Stimulated activated CD4-positive, alpha-beta T cell treated with anti-CD3 and anti-CD28 coated beads, Interleukin-1b, Interleukin-23, amount 100 ng/mL, for 24 hours (primary cell): ENCODE data around the gene PCDHGA4.
"Not testable (repeated sequence)": the region's sequence is repeated elsewhere in the genome, so short reads cannot be mapped to it uniquely, and the experiment has no call there.

Experiments
- DNase-seq, 4 experiments: peaks; one replicate each; pipeline ENCODE4 v3.0.0-alpha.2; 2020; ENCODE audit warnings: low read depth in 4 of 4, low spot score in 1 of 4

PCDHGA4 gene

DNA sequence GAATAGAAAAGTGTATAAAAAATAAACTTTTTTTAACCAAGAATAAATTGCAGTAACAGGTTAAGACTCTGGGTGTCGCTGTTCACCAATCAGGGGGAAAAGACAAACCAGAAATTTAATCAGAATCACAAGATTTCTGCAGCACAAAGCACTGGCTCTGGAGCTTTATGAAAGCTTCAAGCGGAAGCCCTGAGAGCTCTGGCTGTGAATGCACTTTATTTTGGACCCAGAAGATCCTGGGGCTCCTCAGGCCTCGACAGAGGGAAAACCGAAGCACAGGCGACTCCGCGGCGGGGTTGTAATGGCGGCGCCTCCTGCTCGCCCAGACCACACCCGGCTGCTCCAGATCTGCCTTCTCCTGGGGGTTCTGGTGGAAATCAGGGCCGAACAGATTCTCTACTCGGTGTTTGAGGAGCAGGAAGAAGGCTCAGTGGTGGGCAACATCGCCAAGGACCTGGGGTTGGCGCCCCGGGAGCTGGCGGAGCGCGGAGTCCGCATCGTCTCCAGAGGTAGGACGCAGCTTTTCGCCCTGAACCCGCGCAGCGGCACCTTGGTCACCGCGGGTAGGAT, at the start of gene PCDHGA4:
TSS of gene PCDHGA4 (plus strand) at position 122 of the 570 bp plus-strand sequence. CDS start at position 209, 87 bp downstream.
- DNase-seq: no peak

DNA sequence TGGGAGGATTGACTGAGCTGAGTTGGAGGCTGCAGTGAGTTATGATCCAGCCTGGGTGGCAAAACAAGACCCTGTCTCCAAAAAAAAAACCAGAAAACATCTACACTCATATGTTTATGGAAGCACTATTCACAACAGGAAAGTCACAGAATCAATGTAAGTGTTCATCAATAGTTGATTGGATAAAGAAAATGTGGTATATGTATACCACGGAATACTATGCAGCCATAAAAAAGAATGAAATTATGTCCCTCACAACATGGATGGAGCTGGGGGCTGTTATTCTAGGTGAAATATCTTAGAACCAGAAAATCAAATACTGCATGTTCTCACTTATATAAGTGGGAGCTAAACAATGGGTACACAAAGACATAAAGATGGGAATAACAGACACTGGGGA, 48.2 kb upstream of the PCDHGA4 start:
- DNase-seq: no peak

DNA sequence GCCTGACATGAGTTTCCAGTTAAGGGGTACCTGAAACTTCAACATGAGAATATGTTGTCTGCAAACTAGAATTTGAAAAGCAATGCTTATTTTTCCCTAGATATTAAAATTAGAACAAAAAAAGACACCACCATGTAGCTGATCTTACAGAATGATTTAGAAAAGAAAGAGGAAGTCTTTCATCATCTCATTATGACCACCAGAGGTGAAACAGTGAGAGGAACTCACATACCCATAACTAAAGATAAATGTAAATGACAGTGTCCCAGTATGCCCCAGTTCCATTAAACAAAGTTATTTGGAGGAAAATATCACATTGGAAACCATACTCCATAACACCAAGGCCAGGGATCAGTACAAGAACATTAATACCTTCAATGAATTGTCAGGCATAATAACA, 41.1 kb upstream of the PCDHGA4 start:
- no peak for DNase-seq

DNA sequence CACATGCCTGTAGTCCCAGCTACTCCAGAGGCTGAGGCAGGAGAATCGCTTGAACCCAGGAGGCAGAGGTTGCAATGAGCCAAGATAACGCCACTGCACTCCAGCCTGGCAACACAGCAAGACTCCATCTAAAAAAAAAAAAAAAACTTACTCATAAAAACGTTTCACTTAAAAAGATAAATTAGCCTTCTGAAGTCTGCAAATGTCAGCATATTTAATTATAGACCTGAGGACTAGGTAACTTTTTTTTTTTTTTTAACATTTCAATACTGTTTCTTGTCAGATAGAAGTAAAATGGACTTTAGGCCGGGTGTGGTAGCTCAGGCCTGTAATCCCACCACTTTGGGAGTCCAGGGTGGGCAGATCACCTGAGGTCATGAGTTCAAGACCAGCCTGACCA, 37.9 kb upstream of the PCDHGA4 start:
- not testable (repeated sequence) for DNase-seq

DNA sequence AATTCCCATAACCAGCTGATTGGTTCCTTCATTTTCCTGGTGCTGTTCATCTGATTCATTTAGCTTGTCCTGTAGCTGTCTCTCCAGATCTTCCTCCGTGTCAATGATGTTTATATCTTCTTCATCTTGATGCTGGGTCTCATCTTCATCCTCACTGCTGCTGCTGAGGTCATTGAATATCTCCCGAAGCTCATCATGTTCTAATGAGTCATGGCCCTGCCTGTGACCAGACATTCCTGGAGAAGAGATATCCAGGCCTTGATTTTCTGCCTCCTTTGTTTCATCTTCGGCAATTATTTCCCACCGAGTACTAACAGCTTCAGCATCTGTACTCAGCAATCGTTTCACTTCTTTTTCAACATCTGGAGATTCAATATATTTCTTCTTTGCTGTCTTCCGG, 35.6 kb upstream of the PCDHGA4 start:
- DNase-seq: no peak

DNA sequence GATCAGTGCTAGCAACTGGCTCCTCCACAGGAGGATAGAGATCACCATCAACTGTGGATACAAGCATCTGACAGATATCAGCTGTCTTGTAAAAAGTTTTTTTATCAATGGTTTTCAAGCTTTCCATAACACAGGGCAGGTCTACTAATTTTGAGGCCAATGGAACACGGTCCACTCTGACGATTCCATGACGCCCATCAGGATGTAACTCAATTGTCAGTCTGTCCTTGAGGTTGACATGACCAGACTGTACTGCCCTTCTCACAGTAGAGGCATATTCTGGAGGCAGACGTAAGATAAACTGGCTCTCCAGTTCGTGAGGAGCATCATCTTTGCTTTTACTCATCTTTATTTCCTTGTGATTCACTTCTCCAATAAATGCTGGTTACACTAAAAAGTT, 35.1 kb upstream of the PCDHGA4 start:
- no peak for DNase-seq

DNA sequence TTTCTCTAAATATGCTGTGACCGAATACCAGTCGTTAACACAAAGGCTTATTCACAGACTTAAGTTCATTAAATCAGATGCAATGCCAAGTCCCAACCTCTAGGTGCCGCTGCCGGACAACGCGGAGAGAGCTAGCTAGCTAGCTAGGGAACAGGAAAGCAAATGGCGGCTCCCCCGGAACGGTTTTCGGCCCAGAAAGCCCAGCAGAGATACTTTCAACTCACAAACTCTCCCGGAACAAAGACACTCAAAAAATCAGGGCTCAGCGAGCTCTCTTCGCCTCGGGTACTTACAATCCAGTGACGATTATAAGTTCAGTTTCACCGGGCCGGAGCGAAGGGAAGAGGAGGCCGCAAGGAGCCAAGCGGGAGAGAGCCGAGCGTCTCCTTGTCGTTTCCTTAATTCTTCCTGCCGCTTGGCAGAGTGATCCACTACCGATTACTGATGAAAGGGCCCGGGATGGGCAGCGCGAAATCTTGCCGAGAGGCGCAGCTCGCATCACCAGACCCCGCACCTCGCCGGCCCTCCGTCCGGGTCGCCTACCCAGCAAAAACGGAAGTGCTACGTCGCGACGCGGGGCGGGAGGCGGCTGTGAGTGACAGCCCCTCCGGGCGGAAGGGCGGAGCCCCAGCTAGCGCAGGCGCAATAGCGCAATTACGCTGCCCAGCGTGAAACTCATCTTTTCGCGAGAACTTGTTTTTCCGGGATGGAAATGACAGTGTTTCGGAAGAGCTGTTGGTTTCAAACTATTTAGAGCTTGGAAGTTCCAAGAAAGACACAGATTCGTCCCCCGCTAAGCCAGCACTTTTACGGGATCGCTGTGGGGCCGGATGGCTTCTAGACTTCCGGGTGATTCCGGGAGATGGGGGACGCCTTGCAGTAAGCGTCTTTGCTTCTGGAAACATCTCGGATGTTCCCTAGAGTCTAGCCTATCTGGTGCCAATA, 34.3 kb upstream of the PCDHGA4 start, which contains the start of gene TAF7:
TSS of gene TAF7 (minus strand) at position 560 of the 945 bp plus-strand sequence. CDS start 740 bp downstream, outside the sequence.
- DNase-seq: peak; percentile 79 to 90 (median 84)

DNA sequence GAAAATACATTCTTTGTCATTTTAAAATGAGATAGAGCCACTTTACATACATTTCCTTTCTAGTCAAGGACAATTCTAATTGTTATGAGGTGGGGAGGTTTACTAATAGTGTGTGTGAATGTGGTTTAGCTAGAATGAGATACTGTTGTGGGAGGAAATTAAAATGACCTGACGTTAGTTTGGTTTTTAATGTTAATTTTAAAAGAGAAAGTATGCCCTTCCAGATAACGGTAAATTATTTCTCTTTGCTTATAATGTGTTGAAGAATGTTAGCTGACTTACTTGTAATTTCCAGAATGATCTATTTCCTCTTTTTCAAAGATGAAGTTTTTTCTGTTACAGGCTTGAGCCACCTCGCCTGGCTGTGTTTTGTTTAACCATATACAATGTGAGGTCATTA, 32.6 kb upstream of the PCDHGA4 start:
- no peak for DNase-seq

DNA sequence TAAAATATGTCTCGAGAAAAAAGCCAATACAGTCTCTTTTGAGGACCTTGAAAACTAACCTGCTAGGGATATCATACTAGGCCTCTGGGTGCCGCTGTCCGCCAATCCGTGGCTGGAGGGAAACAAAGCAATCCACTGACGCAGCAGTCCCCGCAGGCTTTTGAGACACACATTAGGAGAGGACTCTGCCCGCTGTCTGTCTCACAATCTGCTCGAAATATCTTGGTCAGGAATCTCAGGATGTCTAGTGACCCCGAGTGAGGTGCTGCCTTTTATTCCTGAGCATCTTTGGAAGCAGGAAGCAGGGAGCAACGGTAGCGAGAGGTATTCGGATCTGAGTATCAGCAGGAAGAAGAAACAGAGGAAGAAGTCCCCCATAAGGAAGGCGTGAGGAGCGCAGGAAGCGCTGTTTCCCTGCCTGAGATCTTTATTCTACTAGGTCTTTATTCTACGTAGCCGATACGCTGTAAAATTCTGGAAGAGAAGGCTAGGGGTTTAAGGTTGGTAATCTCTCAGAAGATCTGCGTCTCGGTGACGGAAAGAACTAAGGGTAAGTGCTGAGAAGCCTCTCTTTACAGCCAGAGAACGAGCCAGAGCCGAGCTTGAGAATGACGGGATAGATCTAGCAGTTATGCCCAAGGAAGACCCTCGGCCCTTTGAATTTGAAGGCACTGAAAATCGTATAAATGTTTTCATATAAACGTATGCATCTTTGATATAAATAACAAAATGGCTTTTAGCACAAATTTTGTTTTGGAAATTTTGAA, 28.6 kb upstream of the PCDHGA4 start:
- DNase-seq: peak; percentile 13 to 53 (median 37)

DNA sequence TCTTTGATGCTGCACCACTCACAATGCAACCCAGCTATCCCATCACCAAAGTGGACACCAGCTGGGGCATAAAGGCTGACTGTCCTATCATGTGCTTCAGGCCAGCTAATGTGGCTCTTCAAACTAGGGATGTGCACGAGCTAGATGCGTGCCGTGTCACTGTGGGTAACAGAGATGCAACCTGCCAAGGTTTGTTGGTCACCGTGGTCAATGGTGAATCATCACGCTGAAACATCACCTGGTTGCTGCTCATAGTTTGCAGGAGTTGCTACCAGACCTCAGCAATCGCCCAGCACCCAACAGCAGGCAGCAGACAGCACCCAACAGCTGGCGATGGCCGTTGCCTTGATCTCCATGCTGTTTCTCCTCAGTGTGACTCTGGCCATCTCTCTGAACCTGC, 26.6 kb upstream of the PCDHGA4 start:
- DNase-seq: no peak

DNA sequence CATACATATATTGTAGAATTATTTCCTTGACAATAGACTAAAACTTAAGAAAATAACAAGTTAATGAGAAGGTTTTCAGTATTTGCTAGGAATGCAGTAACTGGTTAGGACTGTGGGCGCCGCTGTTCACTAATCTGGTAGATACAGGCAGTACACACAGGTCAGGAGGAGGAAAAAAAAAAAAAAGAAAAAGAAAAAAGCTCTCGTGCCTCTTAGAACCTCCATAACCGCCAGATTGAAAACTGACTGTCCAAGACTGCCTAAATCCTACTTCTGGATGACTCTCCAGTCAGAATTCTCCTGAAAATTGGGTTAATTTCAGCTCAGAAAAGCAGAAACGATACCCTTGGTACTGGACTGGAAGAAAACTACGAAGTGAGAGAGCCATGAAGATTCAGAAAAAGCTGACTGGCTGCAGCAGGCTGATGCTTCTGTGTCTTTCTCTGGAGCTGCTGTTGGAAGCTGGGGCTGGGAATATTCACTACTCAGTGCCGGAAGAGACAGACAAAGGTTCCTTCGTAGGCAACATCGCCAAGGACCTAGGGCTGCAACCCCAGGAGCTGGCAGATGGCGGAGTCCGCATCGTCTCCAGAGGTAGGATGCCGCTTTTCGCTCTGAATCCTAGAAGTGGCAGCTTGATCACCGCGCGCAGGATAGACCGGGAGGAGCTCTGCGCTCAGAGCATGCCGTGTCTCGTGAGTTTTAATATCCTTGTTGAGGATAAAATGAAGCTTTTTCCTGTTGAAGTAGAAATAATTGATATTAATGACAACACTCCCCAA, 24.3 kb upstream of the PCDHGA4 start, which contains the start of gene PCDHGA1:
TSS of gene PCDHGA1 (plus strand) at position 216 of the 782 bp plus-strand sequence.
- no peak for DNase-seq

DNA sequence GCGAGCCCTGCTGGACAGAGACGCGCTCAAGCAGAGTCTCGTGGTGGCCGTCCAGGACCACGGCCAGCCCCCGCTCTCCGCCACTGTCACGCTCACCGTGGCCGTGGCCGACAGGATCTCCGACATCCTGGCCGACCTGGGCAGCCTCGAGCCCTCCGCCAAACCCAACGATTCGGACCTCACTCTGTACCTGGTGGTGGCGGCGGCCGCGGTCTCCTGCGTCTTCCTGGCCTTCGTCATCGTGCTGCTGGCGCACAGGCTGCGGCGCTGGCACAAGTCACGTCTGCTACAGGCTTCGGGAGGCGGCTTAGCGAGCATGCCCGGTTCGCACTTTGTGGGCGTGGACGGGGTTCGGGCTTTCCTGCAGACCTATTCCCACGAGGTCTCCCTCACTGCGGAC, 22.2 kb upstream of the PCDHGA4 start:
- DNase-seq: not testable (repeated sequence)

DNA sequence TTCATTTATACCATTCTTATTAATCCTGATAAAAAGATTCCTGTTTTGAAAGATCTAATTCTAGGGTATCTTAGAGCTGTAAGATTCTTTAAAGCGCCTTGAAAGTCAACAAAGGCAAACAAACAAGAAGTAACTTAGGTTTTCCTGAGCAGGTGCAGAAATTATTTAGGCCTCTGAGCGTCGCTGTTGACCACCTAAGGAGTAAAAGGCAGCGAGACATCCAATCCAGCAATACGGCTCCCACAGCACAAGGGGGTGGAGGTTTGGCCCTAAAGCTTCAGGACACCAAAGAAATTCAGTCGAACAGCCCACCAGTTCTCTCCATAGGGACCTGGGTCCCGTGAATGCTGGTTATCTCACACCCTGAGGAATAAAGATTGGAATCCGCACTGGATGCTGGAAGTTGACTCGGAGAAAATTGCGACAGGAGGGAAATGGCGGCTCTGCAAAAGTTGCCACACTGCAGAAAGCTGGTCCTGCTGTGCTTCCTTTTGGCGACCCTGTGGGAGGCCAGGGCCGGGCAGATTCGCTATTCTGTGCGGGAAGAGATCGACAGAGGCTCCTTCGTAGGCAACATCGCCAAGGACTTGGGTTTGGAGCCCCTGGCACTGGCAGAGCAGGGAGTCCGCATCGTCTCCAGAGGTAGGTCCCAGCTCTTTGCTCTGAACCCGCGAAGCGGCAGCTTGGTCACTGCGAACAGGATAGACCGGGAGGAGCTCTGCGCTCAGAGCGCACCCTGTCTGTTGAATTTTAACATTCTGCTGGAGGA, 16.1 kb upstream of the PCDHGA4 start, which contains the start of gene PCDHGA2:
TSS of gene PCDHGA2 (plus strand) at position 223 of the 769 bp plus-strand sequence.
- DNase-seq: no peak

DNA sequence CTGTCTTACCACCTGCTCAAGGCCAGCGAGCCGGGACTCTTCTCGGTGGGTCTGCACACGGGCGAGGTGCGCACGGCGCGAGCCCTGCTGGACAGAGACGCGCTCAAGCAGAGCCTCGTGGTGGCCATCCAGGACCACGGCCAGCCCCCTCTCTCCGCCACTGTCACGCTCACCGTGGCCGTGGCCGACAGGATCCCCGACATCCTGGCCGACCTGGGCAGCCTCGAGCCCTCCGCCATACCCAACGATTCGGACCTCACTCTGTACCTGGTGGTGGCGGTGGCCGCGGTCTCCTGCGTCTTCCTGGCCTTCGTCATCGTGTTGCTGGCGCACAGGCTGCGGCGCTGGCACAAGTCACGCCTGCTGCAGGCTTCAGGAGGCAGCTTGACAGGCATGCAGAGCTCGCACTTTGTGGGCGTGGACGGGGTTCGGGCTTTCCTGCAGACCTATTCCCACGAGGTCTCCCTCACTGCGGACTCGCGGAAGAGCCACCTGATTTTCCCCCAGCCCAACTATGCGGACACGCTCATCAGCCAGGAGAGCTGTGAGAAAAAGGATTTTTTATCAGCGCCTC, 14.0 kb upstream of the PCDHGA4 start:
- not testable (repeated sequence) for DNase-seq

DNA sequence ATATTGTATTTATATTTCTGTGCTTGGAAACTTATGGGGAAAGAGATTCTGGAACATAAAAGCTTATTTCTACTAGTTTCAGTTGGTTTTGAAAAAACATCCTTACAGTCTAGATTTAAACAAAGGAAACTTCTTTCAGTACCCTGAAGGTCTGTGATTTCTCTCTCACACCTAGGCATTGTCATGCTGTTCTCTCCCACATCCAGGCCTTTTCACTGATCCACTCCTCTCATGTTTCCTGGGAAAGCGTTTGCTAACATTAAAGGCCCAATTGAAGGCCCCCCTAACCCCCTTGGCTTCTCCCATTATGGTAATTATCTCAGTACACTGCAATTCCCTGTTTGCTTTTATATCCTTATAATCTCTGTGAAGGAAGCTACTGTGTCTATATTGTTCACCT, 12.0 kb upstream of the PCDHGA4 start:
- DNase-seq: no peak

DNA sequence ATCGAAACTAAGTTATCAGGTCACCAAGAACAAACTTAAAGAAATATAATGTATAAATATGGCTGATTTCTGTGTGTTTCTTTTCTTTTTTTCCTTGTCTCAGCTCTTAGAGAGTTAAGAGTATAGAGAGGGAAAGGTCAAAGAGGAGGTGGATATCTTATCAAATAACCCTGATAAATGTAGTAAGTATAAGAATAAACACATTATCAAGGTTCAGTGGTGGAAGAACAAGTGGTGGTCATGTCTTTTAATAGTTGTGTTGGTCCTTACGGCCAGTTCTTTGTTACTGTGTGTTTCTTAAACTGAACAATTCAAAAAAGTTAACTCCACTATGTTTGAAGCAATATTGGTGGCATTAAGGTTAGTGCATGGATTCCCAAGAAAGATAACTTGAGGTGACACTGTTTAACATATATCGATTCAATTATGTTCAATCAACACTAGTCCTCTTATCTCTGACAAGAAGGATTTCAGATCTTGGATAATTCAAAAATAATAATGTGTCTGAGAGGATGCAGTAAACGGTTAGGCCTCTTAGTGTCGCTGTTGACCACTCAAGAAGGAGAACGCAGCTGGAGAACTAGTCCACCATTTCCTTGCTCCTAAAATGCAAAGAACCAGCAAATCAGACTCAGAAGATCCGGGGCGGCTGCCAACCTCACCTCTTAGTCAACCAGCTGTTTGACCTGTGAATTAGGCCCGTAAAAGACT, 11.4 kb upstream of the PCDHGA4 start, which contains the start of gene PCDHGA3:
TSS of gene PCDHGA3 (plus strand) at position 588 of the 711 bp plus-strand sequence. CDS start 205 bp downstream, outside the sequence.
- no peak for DNase-seq

DNA sequence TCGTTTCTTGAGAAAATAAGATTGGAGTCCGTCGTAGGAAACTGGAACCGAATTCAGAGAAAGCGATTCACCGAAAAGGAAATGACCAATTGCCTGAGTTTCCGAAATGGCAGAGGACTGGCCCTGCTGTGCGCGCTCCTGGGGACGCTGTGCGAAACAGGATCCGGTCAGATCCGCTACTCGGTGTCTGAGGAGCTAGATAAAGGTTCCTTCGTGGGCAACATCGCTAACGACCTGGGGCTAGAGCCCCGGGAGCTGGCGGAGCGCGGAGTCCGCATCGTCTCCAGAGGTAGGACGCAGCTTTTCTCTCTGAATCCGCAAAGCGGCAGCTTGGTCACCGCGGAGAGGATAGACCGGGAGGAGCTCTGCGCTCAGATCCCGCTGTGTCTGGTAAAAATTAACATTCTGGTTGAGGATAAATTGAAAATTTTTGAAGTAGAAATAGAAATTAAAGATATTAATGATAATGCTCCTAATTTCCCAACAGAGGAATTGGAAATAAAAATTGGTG, 10.8 kb upstream of the PCDHGA4 start:
- no peak for DNase-seq

DNA sequence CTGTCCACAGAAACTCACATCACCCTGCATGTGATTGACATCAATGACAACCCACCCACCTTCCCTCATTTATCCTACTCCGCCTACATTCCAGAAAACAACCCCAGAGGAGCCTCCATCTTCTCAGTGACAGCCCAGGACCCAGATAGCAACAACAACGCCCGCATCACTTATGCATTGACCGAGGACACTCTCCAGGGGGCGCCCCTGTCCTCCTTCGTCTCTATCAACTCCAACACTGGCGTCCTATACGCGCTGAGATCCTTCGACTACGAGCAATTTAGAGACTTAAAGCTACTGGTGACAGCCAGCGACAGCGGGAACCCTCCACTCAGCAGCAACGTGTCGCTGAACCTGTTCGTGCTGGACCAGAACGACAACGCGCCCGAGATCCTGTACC, 9.5 kb upstream of the PCDHGA4 start:
- DNase-seq: no peak
